GM19193 (cell line): Measurements from ENCODE around the gene IGFN1.

Experiments used
- POLR2A ChIP-seq: IDR thresholded peaks from 4 replicates; pipeline ENCODE4 v1.6.1; 2011; ENCODE audit not compliant: insufficient read depth, insufficient read length; ENCODE audit errors: extremely low read depth

Gene IGFN1

DNA sequence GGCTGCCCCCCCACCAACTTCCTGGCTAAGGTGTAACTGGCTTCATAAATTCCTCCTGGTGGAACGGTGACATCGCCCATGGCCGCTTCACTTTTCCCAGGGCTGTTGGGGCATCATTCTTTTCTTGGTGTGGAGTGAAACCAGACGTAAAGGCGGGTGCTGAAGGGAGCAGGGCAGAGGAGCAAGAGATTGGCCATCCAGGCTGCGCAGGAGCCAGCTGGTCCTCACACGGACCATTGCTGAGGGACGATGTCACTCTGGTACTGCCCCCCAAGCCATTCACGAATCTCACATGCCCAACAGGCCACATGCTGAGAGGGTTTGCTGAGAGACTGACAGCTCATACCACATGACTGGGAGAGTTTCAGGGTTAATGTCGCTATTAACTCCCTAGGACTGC is 82.2 kb downstream of the IGFN1 start:
- TF ChIP-seq POLR2A, result no peak

DNA sequence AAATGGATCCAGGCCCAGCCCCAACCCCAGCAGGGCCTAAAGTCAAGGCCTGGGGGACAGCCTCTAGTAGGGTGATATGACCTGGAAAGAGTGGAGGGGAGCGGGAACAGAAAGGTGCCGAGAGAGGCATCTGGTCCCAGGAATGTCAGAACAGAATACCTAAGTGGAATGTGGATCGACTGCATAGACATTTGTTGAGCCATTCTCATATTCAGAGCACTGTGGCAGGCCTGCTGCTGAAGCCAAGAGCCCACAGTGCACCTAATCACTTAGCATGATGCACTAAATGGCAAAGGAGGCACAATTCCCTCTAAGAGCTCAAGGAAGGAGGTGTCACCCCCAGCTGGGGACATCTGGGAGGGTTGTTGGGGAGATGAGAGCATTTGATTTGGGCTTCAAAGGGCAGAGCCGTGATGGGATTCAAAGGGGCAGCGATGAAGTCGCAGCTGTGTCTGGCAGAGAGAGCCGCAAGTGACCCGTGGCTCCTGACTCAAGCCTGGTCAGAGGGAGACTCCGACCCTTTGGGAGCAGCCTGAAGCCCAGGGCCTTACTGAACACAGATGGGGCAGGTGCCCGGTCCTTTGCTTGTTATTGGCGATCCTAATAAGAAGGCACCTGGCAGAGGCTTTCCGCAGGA is 84.1 kb downstream of the IGFN1 start:
- no peak for TF ChIP-seq POLR2A

DNA sequence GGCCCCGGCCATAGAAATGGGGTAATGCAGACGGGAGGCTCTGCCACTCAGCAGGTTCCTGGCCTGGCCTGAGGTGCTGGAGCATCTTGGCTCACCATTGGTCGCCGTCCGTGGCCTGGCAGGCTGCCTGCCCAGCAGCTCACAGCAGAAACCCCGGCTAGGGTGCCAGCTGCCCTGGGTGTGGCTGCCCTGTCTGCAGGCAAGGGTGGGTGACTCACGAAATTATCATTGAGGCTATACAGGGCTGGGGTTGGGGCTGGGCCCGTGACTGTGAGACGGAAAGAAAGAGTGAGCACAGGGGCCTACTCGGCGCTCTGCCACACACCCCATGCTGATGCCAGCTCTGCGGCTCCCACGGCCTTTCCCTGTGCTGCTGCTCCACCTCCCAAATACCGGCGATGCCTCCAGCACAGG is 84.6 kb downstream of the IGFN1 start:
- TF ChIP-seq POLR2A, result no peak

DNA sequence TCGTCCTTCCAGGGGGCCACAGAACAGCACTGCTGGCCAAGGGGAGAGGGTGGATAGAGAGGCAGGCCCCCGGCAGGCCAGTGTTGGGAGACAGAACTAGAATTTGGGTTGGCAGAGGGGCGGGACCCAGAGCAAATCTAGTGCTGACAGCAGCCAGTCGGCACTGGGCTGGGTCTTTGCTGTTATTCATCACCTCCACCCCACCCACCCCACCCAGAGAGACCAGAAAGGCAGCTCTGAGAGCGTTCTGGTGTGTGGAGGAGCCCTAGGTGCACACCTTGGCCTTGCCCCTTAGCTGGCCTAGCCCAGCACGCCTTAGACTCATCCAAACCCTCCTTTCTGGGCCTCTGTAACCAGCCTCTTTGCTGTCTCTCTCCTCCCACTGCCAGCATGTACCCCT is 86.3 kb downstream of the IGFN1 start:
- TF ChIP-seq POLR2A, result no peak

DNA sequence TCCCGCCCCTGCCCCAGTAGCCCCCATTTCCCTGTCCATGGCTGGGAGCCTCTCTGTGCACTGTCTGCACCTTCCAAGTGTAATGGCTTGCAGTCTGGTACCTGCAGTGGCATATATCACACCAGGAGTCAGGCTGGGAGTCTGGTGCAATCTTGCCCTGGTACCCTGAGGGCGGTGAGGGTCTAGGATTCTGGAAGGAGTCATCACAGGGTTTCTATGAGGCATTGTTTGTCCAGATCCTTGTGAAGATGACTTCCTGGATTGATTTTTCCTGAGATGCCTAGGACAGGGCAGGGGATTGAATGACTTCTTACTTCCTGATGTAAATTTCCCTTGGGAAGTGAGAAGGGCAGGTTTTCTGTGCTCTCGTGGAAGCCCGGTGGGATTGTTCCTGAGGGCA is 86.8 kb downstream of the IGFN1 start:
- TF ChIP-seq POLR2A, result no peak
